SK-N-SH (cell line): ENCODE data around the gene CORO6. TPM values are rescaled to one million over a fixed set of nuclear protein-coding genes. Genes with fewer than 3 reads are reported as not detected.

ENCODE experiments used
- CTCF ChIA-PET: fragments of 300-600, 350-600 bp; formaldehyde crosslinking; extraction: SDS; loops from one replicate; lab custom pipeline; 2021; lab: Yijun Ruan, JAX
- POLR2A ChIA-PET: fragments of 350-600 bp; sonication (Branson Sonifier 250); formaldehyde crosslinking; extraction: SDS; loops from one replicate; lab custom pipeline; 2020; ENCODE audit warnings: antibody characterized with exemption, inconsistent platforms; lab: Yijun Ruan, JAX
- DNase-seq: peaks from one replicate; pipeline ENCODE4 v3.0.0; 2012
- H2AFZ ChIP-seq: fragments of 200-600 bp; sonication (generic); 2 replicates; pipeline ENCODE4 v1.8.1; 2016; ENCODE audit warnings: antibody characterized with exemption, mild to moderate bottlenecking, low read depth
- H3F3A ChIP-seq: fragments of 200-600 bp; sonication (generic); replicated peaks from 2 replicates; pipeline ENCODE3; 2016; ENCODE audit warnings: antibody characterized with exemption, mild to moderate bottlenecking; ENCODE audit not compliant: insufficient read depth
- H3K27ac ChIP-seq, 2 experiments: fragments of 200-500 bp in 1 of 2; fragments of 200-600 bp in 1 of 2; sonication (Bioruptor generic) in 1 of 2; sonication (generic), shearing (Covaris generic) in 1 of 2; 2 replicates each; pipeline versions ENCODE4 v1.5.1 to v1.6.1; 2014 to 2016; ENCODE audit warnings: low read depth in 2 of 2, inconsistent platforms in 1 of 2, low read length in 1 of 2, mild to moderate bottlenecking in 1 of 2, mixed read lengths in 1 of 2
- H3K27me3 ChIP-seq: fragments of 200-600 bp; sonication (generic), shearing (Covaris generic); 2 replicates; pipeline ENCODE4 v1.6.1; 2016; ENCODE audit warnings: mixed run types; ENCODE audit not compliant: insufficient read depth
- H3K36me3 ChIP-seq, 2 experiments: fragments of 200-500 bp in 1 of 2; fragments of 200-600 bp in 1 of 2; sonication (Bioruptor generic) in 1 of 2; sonication (generic) in 1 of 2; replicated peaks in 1 of 2; 2 replicates each; pipeline versions ENCODE3 to v1.5.1; 2014 to 2016; ENCODE audit warnings: low read length in 1 of 2, mild to moderate bottlenecking in 1 of 2; ENCODE audit not compliant: insufficient read depth in 2 of 2, control insufficient read depth in 1 of 2
- H3K4me1 ChIP-seq, 2 experiments: fragments of 200-500 bp in 1 of 2; fragments of 200-600 bp in 1 of 2; sonication (Bioruptor generic) in 1 of 2; sonication (generic), shearing (Covaris generic) in 1 of 2; 2 replicates each; pipeline versions ENCODE4 v1.5.1 to v1.6.1; 2014 to 2016; ENCODE audit warnings: low read depth in 1 of 2, low read length in 1 of 2, mixed run types in 1 of 2; ENCODE audit not compliant: insufficient read depth in 2 of 2, control insufficient read depth in 1 of 2
- H3K4me2 ChIP-seq: fragments of 200-600 bp; sonication (generic), shearing (Covaris generic); 2 replicates; pipeline ENCODE4 v1.6.1; 2017; ENCODE audit warnings: mixed run types
- H3K4me3 ChIP-seq, 2 experiments: fragments of 200-500 bp in 1 of 2; fragments of 200-600 bp in 1 of 2; sonication (Bioruptor generic) in 1 of 2; sonication (generic), shearing (Covaris generic) in 1 of 2; 2 replicates each; pipeline versions ENCODE4 v1.5.1 to v1.8.1; 2014 to 2016; ENCODE audit warnings: low read depth in 2 of 2, inconsistent platforms in 1 of 2, low read length in 1 of 2, mild to moderate bottlenecking in 1 of 2, mixed read lengths in 1 of 2, moderate library complexity in 1 of 2
- H3K79me2 ChIP-seq: fragments of 200-600 bp; sonication (generic); 2 replicates; pipeline ENCODE4 v1.8.1; 2017; ENCODE audit warnings: mild to moderate bottlenecking; ENCODE audit not compliant: insufficient read depth
- H3K9ac ChIP-seq: fragments of 200-600 bp; sonication (generic); 2 replicates; pipeline ENCODE4 v1.6.1; 2017; ENCODE audit warnings: mixed run types
- H3K9me2 ChIP-seq: fragments of 200-600 bp; sonication (generic); 2 replicates; pipeline ENCODE4 v1.6.1; 2017; ENCODE audit warnings: mixed run types
- H3K9me3 ChIP-seq: fragments of 200-600 bp; sonication (generic); 2 replicates; pipeline ENCODE4 v1.6.1; 2017; ENCODE audit warnings: mixed run types, mild to moderate bottlenecking, moderate library complexity
- H4K20me1 ChIP-seq: fragments of 200-600 bp; sonication (generic); 2 replicates; pipeline ENCODE4 v1.6.1; 2017; ENCODE audit warnings: mild to moderate bottlenecking, mixed run types; ENCODE audit not compliant: insufficient read depth
- CHD2 ChIP-seq: fragments of 150-350 bp; IDR thresholded peaks from 2 replicates; pipeline ENCODE4 v1.6.1; 2018; ENCODE audit warnings: low read length; ENCODE audit not compliant: partially characterized antibody
- EP300 ChIP-seq, 2 experiments: IDR thresholded peaks; 2 replicates each; pipeline versions ENCODE4 v1.4.0 to v1.6.1; 2012; ENCODE audit warnings: borderline replicate concordance in 1 of 2, low read depth in 1 of 2, low read length in 1 of 2
- EZH2phosphoT487 ChIP-seq: fragments of 200-600 bp; sonication (generic); IDR thresholded peaks from 2 replicates; pipeline ENCODE4 v1.6.1; 2017; ENCODE audit warnings: low read depth, mixed run types, mild to moderate bottlenecking, antibody characterized with exemption, moderate library complexity, borderline replicate concordance
- GABPA ChIP-seq: IDR thresholded peaks from 2 replicates; pipeline ENCODE4 v1.4.0; 2012; ENCODE audit warnings: low read depth, mild to moderate bottlenecking
- GATA2 ChIP-seq: sonication (generic); formaldehyde crosslinking; IDR thresholded peaks from 2 replicates; pipeline ENCODE4 v1.5.0; 2020; ENCODE audit warnings: mild to moderate bottlenecking, missing genetic modification reagents
- IRF3 ChIP-seq: fragments of 150-350 bp; IDR thresholded peaks from 2 replicates; pipeline ENCODE4 v1.6.1; 2016; ENCODE audit warnings: mild to moderate bottlenecking, low read depth, low read length
- JUND ChIP-seq: IDR thresholded peaks from 2 replicates; pipeline ENCODE4 v1.4.0; 2012
- MEF2A ChIP-seq: IDR thresholded peaks from 2 replicates; pipeline ENCODE4 v1.4.0; 2012; ENCODE audit warnings: low read depth, borderline replicate concordance
- MXI1 ChIP-seq: IDR thresholded peaks from 2 replicates; pipeline ENCODE4 v1.6.1; 2012; ENCODE audit warnings: mild to moderate bottlenecking, low read depth, low read length, improper control_type of control experiment
- POLR2AphosphoS5 ChIP-seq: IDR thresholded peaks from 2 replicates; pipeline ENCODE4 v1.6.1; 2012; ENCODE audit warnings: low read depth, low read length
- RAD21 ChIP-seq: IDR thresholded peaks from 2 replicates; pipeline ENCODE4 v1.6.1; 2012; ENCODE audit warnings: mild to moderate bottlenecking, low read length
- RCOR1 ChIP-seq: fragments of 150-350 bp; IDR thresholded peaks from 2 replicates; pipeline ENCODE4 v1.6.1; 2017; ENCODE audit warnings: antibody characterized with exemption, low read length
- SIN3A ChIP-seq: IDR thresholded peaks from 2 replicates; pipeline ENCODE4 v1.6.1; 2012; ENCODE audit warnings: low read depth, mild to moderate bottlenecking, low read length, moderate library complexity, borderline replicate concordance
- SMC3 ChIP-seq: IDR thresholded peaks from 2 replicates; pipeline ENCODE4 v1.6.1; 2012; ENCODE audit warnings: low read depth, low read length, improper control_type of control experiment
- TAF1 ChIP-seq: IDR thresholded peaks from 2 replicates; pipeline ENCODE4 v1.6.1; 2012; ENCODE audit warnings: low read depth, mild to moderate bottlenecking, low read length, moderate library complexity, borderline replicate concordance
- USF1 ChIP-seq: IDR thresholded peaks from 2 replicates; pipeline ENCODE4 v1.4.0; 2012; ENCODE audit warnings: low read depth, borderline replicate concordance
- YY1 ChIP-seq: IDR thresholded peaks from 2 replicates; pipeline ENCODE4 v1.4.0; 2012; ENCODE audit warnings: low read depth, mild to moderate bottlenecking
- WGBS: methylation state at CpG from one replicate; pipeline ENCODE4 v1.1.6; 2017; ENCODE audit warnings: low lambda C conversion rate; 5-methylcytosine and 5-hydroxymethylcytosine counted together
- polyA plus RNA-seq, 3 experiments: library from polyadenylated mRNA; depleted of rRNA; stranded (reverse); fragments of >200 nt; gene quantifications; 2 replicates each; pipeline ENCODE4 v1.2.3, GENCODE V29; 2012
- TF ChIP-seq, protein P1 (sequence below): IDR thresholded peaks from 2 replicates; pipeline ENCODE4; 2012

The CORO6 gene
- polyA plus RNA-seq, 1 of the 3 experiments (the other 2 are of a cell fraction): 18.4 TPM

DNA sequence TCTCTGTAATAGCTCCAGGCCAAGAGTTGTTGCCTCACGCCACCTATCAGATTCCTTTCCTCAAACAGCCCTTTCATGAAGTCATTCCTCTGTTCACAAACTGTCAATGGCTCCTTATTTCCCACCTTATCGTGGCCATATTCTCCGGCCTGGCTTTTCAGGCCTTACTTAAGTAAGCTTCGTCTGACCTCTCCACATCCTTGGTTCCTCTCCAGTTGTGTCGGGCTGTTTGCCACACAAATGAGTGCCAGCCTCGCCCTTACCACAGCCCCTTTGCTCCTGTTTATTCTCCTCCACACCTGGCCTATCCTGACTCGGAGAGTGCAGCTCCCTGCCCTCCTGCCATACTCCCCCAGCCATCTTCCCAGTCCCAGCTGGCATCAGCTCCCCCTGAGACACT, 52.2 kb downstream of the CORO6 start:
- H3K4me2 ChIP-seq: no peak overlapping the region
- TF ChIP-seq YY1 (no peak), RCOR1 (no peak), RAD21 (no peak), MXI1 (no peak), USF1 (no peak), TAF1 (no peak), JUND (no peak), GABPA (no peak), SIN3A (no peak), POLR2AphosphoS5 (no peak), MEF2A (no peak), EP300 (IDR thresholded peaks at IDR 0.05; ENCODE audit: borderline replicate concordance in 1 of 2, low read depth in 1 of 2, low read length in 1 of 2) (no peak), SMC3 (no peak), IRF3 (no peak), EZH2phosphoT487 (no peak), CHD2 (no peak), GATA2 (CRISPR knock-in tag) (no peak)
- TF ChIP-seq, protein P1, sequence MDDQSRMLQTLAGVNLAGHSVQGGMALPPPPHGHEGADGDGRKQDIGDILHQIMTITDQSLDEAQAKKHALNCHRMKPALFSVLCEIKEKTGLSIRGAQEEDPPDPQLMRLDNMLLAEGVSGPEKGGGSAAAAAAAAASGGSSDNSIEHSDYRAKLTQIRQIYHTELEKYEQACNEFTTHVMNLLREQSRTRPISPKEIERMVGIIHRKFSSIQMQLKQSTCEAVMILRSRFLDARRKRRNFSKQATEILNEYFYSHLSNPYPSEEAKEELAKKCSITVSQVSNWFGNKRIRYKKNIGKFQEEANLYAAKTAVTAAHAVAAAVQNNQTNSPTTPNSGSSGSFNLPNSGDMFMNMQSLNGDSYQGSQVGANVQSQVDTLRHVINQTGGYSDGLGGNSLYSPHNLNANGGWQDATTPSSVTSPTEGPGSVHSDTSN: no peak
- H3K9ac ChIP-seq: no peak overlapping the region
- no peaks in the 10 kb centered on the region for H3K27me3 ChIP-seq
- H3K4me1 ChIP-seq: peaks cover 8 to 27% of the 10 kb centered on the region in 2 experiments; a peak in 1 of 4 replicates
- no peak for DNase-seq
- ChIA-PET POLR2A (interaction anchor here (0.6 to 0.7 kb wide), 2 partner anchors 202 to 276 kb away, joined by 3 read pairs; no protein-coding TSS in a partner anchor), CTCF (interaction anchor here (0.8 to 11.6 kb wide), 6 partner anchors 13 to 534 kb away, joined by 3 to 166 read pairs (median 51); partner anchors contain the start of genes ANKRD13B and GIT1)
- peaks cover 6% of the 10 kb centered on the region; the same call in 1 of the 2 replicates for H3K79me2 ChIP-seq
- no peak overlapping the region for H2AFZ ChIP-seq
- no peaks in the 10 kb centered on the region for H3K9me2 ChIP-seq
- 92% methylated on average over 7 of the region's 7 CpGs for WGBS
- 0 out of 2 replicates have a peak, but pooled peaks cover 4% of the 10 kb centered on the region for H4K20me1 ChIP-seq
- H3K4me3 ChIP-seq: no peak overlapping the region
- peaks cover 0 to 28% of the 10 kb centered on the region in 2 experiments for H3K36me3 ChIP-seq
- H3K27ac ChIP-seq: no peak overlapping the region
- peaks cover 7% of the 10 kb centered on the region for H3F3A ChIP-seq
- no peaks in the 10 kb centered on the region for H3K9me3 ChIP-seq
